Activated T-helper 2 cell treated with anti-CD3 and anti-CD28 coated beads, Interferon-gamma antibody, Interleukin-2, Interleukin-4, amounts not matched to agents 10 μg/mL and 5 μg/mL and 100 μg/mL, durations not matched to agents 14 hours and 24 hours and 36 hours (primary cell): ENCODE measurements around the gene ANGPTL8. TPM values are rescaled to one million over a fixed set of nuclear protein-coding genes. Genes with fewer than 3 reads are reported as not detected.

Source experiments
- DNase-seq: peaks from one replicate; pipeline ENCODE4 v3.0.0; 2021; ENCODE audit warnings: low spot score
- H3K27ac Mint-ChIP-seq: one replicate; pipeline ENCODE4 v1.8.0; 2021; ENCODE audit warnings: mixed read lengths
- H3K27me3 Mint-ChIP-seq: one replicate; pipeline ENCODE4 v1.8.0; 2021; ENCODE audit warnings: low read depth, mixed read lengths
- H3K36me3 Mint-ChIP-seq: one replicate; pipeline ENCODE4 v1.8.0; 2021; ENCODE audit warnings: low read depth, mixed read lengths
- H3K4me1 Mint-ChIP-seq: one replicate; pipeline ENCODE4 v1.8.0; 2021; ENCODE audit warnings: low read depth, mixed read lengths
- H3K4me3 Mint-ChIP-seq: one replicate; pipeline ENCODE4 v1.8.0; 2021; ENCODE audit warnings: low read depth, mild to moderate bottlenecking, moderate library complexity, mixed read lengths
- H3K9me3 Mint-ChIP-seq: one replicate; pipeline ENCODE4 v1.8.0; 2021; ENCODE audit warnings: mixed read lengths
- intact Hi-C: fragments of 100-400 bp; cut with micrococcal nuclease; formaldehyde crosslinking; loops from one replicate; pipeline ENCODE4 v1.15.1; 2023
- total RNA-seq: library from RNA; stranded (reverse); gene quantifications from 2 replicates; pipeline ENCODE4 v1.2.3, GENCODE V29; 2022

The ANGPTL8 gene
- total RNA-seq, 1 donor from 2014 or later: not detected

DNA sequence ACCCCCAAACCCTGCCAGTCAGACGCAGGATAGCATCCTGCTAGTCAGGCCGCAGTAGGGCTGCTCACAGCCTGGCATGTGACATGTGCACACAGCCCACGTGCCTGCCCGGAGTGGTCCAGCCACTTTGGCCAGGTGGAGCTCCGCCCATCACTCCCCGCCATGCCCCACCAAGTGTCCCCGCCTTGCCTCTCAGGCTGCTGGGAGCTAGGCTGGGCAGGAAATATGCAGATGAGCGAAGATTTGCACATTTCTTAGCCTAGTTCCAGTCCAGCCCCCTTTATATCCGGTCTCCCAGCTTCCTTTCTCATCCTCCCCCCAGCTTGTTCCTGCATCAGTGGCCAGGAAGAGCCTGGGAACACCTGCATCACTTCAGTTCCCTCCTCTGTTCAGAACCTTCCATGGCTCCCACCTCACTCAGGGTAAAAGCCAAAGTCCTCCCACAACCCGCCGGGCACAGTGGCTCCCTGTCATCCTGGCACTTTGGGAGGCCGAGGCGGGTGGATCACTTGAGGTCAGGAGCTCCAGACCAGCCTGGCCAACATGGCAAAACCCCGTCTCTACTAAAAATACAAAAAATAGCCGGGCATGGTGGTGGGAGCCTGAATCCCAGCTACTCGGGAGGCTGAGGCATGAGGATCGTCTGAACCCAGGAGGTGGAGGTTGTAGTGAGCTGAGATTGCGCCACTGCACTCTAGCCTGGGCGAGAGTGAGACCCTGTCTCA, 25.2 kb downstream of the ANGPTL8 start:
- H3K36me3 Mint-ChIP-seq: no peaks in the 10 kb centered on the region
- H3K27me3 Mint-ChIP-seq: peaks cover 62% of the 10 kb centered on the region
- no peak overlapping the region for H3K4me3 Mint-ChIP-seq
- peaks cover 2% of the 10 kb centered on the region for H3K4me1 Mint-ChIP-seq
- intact Hi-C loops: no loop called here
- H3K27ac Mint-ChIP-seq: no peak overlapping the region
- no peak for DNase-seq
- H3K9me3 Mint-ChIP-seq: no peaks in the 10 kb centered on the region

GRCh38 chr19:11265177-11265784, 25.9 kb downstream of the ANGPTL8 start:
- Mint-ChIP-seq H3K9me3 (no peaks in the 10 kb centered on the region), H3K36me3 (no peaks in the 10 kb centered on the region), H3K27me3 (peaks cover 58% of the 10 kb centered on the region), H3K4me3 (peak overlapping the region; percentile 30), H3K4me1 (peaks cover 2% of the 10 kb centered on the region), H3K27ac (no peak overlapping the region)
- intact Hi-C loops: no loop called here
- DNase-seq: no peak

DNA sequence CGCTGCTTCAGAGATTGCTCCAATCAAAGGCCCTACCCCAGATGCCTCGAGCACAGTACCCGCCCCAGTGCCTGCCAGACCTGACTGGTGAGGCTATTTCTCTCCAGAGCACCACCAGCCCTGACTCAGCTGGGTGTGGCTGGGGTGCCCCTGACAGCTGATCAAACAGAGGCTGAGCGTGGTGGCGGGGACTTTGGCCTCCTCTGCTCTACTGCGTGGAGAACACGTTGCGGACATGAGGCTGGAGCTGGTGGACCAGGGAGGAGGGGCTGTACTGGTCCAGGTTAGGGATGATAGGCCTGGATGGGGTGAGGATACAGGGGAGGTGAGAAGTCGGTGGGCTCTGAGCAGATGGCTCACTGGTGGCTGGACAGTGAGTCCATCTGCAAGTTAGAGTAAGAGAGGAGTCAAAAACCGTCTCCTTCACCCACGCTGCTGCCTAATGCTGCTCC, 26.4 kb downstream of the ANGPTL8 start:
- DNase-seq: no peak
- Mint-ChIP-seq H3K4me1 (peaks cover 2% of the 10 kb centered on the region), H3K27ac (no peak overlapping the region), H3K27me3 (peaks cover 57% of the 10 kb centered on the region), H3K4me3 (no peak overlapping the region), H3K36me3 (no peaks in the 10 kb centered on the region), H3K9me3 (no peaks in the 10 kb centered on the region)
- intact Hi-C loops: no loop called here

- intact Hi-C loops: no loop called here
- no peak overlapping the region for H3K27ac Mint-ChIP-seq
- no peaks in the 10 kb centered on the region for H3K36me3 Mint-ChIP-seq
- DNase-seq: no peak
- H3K4me3 Mint-ChIP-seq: no peak overlapping the region
- no peaks in the 10 kb centered on the region for H3K4me1 Mint-ChIP-seq
- peaks cover 50% of the 10 kb centered on the region for H3K27me3 Mint-ChIP-seq
- no peaks in the 10 kb centered on the region for H3K9me3 Mint-ChIP-seq
Measured at GRCh38 chr19:11267316-11268085, 28.1 kb downstream of the ANGPTL8 start.

GRCh38 chr19:11268783-11269267, 29.4 kb downstream of the ANGPTL8 start:
- H3K4me1 Mint-ChIP-seq: no peaks in the 10 kb centered on the region
- intact Hi-C loops: no loop called here
- no peaks in the 10 kb centered on the region for H3K36me3 Mint-ChIP-seq
- no peak overlapping the region for H3K27ac Mint-ChIP-seq
- H3K27me3 Mint-ChIP-seq: peaks cover 46% of the 10 kb centered on the region
- no peaks in the 10 kb centered on the region for H3K9me3 Mint-ChIP-seq
- H3K4me3 Mint-ChIP-seq: no peak overlapping the region
- no peak for DNase-seq

GRCh38 chr19:11269408-11269807, 30.0 kb downstream of the ANGPTL8 start:
- no peaks in the 10 kb centered on the region for H3K9me3 Mint-ChIP-seq
- no peak overlapping the region for H3K27ac Mint-ChIP-seq
- no peak overlapping the region for H3K4me3 Mint-ChIP-seq
- H3K4me1 Mint-ChIP-seq: no peaks in the 10 kb centered on the region
- no peaks in the 10 kb centered on the region for H3K36me3 Mint-ChIP-seq
- intact Hi-C loops: no loop called here
- H3K27me3 Mint-ChIP-seq: peaks cover 50% of the 10 kb centered on the region
- no peak for DNase-seq

DNA sequence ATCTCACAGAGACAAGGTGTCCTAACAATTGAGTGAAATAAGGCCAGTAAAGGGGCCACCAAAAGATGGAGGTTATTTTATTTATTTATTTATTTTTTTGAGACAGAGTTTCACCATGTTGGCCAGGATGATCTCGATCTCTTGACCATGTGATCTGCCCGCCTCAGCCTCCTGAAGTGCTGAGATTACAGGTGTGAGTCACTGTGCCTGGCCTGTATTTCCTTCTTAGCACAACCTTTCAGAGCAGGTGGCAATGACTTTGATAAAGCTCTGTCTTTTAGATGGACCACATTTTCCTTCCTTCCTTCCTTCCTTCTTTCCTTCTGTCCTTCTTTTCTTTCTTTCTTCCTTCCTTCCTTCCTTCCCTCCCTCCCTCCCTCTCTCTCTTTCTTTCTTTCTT, 33.9 kb downstream of the ANGPTL8 start:
- H3K27me3 Mint-ChIP-seq: peaks cover 38% of the 10 kb centered on the region
- intact Hi-C loops: no loop called here
- no peak overlapping the region for H3K27ac Mint-ChIP-seq
- H3K4me3 Mint-ChIP-seq: no peak overlapping the region
- H3K9me3 Mint-ChIP-seq: no peaks in the 10 kb centered on the region
- no peaks in the 10 kb centered on the region for H3K4me1 Mint-ChIP-seq
- H3K36me3 Mint-ChIP-seq: no peaks in the 10 kb centered on the region
- no peak for DNase-seq

DNA sequence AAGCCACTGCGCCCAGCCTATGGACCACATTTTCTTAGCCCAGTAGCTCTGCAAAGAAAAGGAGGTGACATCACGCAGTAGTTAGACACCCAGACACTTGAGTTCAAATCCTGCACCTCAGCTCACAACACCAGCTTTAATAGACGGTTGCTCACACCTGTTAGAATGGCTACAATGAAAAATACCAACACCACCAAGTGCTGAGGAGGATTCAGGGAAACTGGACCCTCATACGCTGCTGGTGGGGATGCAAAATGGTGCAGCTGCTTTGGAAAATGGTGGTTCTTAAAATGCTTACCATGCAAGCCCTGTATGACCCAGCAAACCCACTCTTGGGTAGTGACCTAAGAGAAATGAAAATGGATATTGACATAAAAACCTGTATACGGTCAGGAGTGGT, 34.6 kb downstream of the ANGPTL8 start:
- Mint-ChIP-seq H3K4me3 (no peak overlapping the region), H3K9me3 (no peaks in the 10 kb centered on the region), H3K27me3 (peaks cover 36% of the 10 kb centered on the region), H3K4me1 (no peaks in the 10 kb centered on the region), H3K27ac (no peak overlapping the region), H3K36me3 (no peaks in the 10 kb centered on the region)
- DNase-seq: no peak
- intact Hi-C loops: no loop called here

DNA sequence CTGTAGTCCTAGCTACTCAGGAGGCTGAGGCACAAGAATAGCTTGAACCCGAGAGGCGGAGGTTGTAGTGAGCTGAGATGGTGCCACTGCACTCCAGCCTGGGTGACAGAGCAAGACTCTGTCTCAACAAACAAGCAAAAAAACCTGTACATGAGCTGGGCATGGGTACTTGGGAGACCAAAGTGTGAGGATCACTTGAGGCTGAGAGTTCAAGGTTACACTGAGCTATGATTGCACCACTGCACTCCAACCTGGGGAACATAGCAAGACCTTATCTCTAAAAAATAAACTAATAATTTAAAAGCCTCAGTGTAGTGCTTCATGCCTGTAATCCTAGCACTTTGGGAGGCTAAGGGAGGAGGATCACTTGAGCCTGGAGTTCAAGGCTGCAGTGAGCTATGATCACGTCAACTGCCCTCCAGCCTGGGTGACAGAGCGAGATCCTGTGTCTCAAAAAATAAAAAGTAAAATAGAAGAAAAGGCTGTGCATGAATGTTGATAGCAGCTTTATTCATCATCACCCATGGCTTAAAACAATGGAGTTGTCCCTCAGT, 35.2 kb downstream of the ANGPTL8 start:
- Mint-ChIP-seq H3K27me3 (peaks cover 34% of the 10 kb centered on the region), H3K4me1 (peaks cover 5% of the 10 kb centered on the region), H3K9me3 (no peaks in the 10 kb centered on the region), H3K4me3 (no peak overlapping the region), H3K27ac (no peak overlapping the region), H3K36me3 (no peaks in the 10 kb centered on the region)
- DNase-seq: no peak
- intact Hi-C loops: no loop called here

GRCh38 chr19:11278670-11279069, 39.3 kb downstream of the ANGPTL8 start:
- H3K9me3 Mint-ChIP-seq: no peaks in the 10 kb centered on the region
- peaks cover 47% of the 10 kb centered on the region for H3K27me3 Mint-ChIP-seq
- intact Hi-C loops: no loop called here
- no peak overlapping the region for H3K4me3 Mint-ChIP-seq
- DNase-seq: no peak
- peaks cover 10% of the 10 kb centered on the region for H3K4me1 Mint-ChIP-seq
- H3K36me3 Mint-ChIP-seq: no peaks in the 10 kb centered on the region
- no peak overlapping the region for H3K27ac Mint-ChIP-seq

GRCh38 chr19:11279505-11280236, 40.3 kb downstream of the ANGPTL8 start:
- peak; percentile 74 for DNase-seq
- Mint-ChIP-seq H3K4me1 (peaks cover 10% of the 10 kb centered on the region), H3K4me3 (peak overlapping the region; percentile 20), H3K27me3 (peaks cover 45% of the 10 kb centered on the region), H3K27ac (no peak overlapping the region), H3K36me3 (no peaks in the 10 kb centered on the region), H3K9me3 (no peaks in the 10 kb centered on the region)
- intact Hi-C loops: no loop called here

GRCh38 chr19:11281356-11282049, 42.1 kb downstream of the ANGPTL8 start:
- Mint-ChIP-seq H3K4me1 (peaks cover 10% of the 10 kb centered on the region), H3K36me3 (no peaks in the 10 kb centered on the region), H3K4me3 (no peak overlapping the region), H3K9me3 (no peaks in the 10 kb centered on the region), H3K27ac (no peak overlapping the region), H3K27me3 (peaks cover 41% of the 10 kb centered on the region)
- intact Hi-C loops: no loop called here
- DNase-seq: no peak
